ENCODE results near the gene EPHB2.

Gene EPHB2

DNA sequence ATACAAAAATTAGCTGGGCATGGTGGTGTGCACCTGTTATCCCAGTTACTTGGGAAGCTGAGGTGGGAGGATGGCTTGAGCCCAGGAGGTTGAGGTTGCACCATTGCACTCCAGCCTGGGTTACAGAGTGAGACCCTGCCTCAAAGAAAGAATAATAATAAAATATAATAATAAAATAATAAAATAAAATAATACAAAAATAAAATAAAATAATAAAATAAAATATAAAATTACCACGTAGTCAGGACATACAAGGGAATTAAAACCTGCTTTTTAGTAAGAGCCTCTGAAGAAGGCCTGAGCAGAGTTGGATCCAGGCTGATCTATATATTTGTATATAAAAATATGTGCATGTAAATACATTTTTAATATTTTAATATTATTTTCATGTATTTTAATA is 41.7 kb downstream of the EPHB2 start:
- DNase-seq, result no peak

DNA sequence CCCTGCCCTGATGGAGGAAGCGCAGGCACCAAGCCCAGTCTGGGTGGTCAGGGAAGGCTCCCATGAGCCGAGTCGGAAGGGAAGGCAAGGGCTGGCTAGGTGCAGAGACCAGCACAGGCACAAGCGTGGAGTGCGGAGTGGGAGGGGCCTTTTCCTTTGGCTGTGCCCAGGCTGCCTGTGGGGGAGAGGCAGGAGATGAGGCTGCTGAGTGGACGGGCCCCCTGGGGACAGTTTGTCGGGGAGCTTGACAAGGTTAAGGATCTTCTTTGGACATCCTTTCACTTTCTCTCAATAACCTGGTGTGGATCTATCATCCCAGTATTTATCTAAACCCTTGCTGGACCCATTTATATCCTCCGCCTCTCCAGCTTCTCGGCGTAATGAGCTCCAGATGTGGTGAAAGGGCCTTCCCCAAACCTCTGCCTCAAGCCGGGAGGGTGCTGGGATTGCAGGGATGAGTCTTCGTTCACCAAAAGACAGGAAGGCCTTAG is 42.9 kb downstream of the EPHB2 start:
- no peak for DNase-seq

DNA sequence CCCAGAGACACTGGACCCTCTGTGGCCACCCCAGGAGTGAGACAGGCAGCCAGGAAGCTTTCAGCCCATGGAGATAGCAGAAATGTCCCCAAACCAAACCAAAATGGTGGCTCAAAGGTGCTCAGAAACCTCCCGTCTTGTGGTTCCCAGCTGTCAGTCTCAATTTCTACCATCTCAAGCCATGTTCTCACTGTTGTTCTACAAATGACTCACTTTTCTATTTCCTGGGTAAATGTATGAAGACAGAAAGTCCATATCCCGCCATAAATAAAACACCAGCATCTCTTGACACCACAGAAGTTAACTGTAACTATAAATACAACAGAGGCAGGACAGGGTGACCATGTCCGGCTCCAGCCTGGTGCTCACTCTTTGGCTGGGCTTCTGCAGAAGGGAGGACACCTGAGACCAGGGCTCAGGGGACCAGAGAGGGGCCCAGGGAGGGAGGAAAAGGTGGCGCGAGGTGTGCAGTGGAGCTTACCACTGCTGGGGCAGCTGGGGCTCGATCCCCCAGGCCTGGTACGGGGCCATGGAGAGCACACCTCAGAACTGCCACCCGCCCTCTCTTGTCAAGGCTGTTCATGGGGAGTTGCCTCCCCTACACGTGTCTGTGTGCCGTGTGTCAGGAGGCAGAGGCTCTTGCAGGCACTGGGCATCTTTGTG is 43.6 kb downstream of the EPHB2 start:
- no peak for DNase-seq

DNA sequence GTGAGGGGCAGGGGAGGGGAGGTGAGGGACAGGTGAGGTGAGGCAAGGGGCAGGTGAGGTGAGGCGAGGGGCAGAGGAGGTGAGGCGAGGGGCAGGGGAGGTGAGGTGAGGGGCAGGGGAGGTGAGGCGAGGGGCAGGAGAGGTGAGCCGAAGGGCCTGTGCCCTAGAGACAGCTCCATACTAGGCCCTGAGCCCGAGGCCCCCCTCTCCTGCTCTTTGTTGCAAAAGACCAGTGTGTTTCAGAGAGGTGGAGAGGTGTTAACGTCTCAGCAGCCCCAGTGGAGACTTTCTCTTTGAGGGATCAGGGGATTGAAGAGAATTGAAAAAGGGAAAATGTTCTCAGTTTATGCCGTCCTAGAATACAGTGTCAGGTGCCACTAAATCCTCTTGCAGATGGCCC is 44.2 kb downstream of the EPHB2 start:
- DNase-seq, result no peak

DNA sequence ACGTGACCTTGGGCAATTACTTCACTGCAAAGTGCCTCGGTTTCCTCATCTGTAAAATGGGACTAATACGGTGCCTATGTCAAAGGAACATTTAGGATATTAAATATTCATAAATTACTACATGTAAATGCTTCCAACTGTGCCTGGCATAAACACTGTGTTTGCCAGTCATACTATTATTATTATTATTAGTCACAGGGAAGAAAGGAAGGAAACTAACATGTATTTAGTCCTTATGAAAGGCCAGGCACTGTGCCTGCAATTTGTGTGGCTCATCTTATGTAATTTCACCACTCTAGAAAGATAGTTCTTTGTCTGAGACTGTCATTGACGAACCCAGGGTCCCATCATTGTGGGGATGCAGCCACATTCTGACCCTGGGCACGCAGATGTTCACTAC is 45.0 kb downstream of the EPHB2 start:
- no peak for DNase-seq

DNA sequence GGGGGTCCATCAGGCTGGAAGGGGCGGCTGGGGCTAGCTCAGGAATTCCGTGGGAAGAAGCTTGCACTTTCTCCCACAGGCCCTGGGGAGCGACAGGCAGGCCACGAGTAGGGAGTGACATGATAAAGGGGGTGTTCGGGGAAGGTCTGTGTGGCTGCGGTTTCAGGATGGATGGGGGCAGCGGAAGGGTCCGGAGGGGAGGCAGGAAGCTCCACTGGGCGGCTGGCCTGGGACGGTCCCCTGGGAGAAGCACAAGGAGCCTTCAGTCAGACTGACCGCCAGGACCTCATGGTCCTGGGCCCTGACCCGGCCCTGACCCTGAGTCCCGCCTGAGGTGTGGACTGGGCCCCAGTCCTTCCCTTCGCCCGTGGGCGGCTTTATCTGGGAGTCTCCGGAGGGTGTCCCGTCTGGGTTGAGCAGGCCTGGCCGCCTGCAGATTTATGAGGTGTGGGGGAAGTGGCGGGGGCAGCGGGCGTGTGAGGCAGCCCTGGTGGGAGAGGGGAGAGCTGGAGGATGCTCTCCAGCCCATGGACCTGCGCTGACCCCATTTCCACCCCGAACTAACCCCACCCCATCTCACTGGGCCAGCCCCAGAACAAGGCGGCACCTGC is 45.6 kb downstream of the EPHB2 start:
- DNase-seq, result no peak

DNA sequence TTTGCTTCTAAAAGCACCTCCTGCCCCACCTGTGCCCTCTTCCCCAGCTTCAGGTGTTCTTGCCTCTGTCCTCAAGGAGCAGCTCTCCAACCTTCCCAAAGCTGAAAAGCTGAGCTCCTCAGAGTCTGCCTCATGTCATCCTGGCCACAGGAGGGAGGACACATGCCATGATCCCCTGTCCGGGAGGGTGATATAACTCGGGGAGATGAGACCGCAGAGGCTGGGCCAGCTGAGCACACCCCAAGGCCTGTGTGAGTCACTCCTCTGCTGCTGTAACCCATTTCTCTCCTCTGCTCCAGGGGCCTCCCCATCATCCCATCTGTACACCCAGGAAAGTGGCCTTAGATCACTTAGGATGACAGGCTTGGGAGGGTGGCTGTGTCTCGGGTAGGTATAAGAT is 49.8 kb downstream of the EPHB2 start:
- peak in 2 of 14 donors; percentile 11 to 19 for DNase-seq

DNA sequence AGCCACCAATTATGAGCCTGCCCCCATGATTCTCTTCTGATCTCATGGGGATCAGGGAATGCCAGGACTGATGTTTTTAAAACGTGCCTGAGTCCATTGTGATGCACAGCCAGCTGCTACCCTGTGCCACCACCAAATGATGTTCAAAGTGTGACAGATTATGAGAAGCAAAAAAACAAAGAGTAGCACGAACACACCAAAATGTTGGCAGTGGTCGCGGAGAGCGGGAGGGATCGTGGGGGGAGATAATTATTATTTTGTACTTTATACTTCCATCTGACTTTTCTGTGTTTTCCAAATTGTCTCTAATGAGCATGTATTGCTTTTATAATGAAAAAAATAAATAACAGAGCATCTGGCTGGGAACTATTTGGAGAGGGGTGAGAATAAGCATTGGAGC is 50.5 kb downstream of the EPHB2 start:
- DNase-seq, result no peak

DNA sequence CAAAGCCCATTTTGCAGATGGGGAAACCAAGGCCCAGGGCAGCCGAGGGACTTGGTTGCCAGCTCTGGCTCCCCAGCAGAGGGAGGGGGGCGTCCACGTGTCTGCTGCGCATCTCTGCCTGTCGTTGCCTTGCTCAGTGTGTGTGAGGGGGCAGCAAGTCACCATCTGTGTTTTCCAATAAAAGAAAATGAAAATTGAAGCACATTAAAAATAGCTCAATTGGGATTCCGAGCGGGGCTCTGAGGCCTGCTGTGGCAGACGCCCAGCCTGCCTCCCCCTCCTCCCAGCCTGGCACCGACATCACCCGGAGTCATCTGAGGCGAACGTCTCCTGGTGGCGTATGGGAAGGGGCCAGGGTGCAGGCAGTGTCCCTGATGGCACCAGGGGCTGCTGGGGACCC is 51.2 kb downstream of the EPHB2 start:
- DNase-seq, result peak in 8 of 14 donors; percentile 2 to 62 (median 29)

DNA sequence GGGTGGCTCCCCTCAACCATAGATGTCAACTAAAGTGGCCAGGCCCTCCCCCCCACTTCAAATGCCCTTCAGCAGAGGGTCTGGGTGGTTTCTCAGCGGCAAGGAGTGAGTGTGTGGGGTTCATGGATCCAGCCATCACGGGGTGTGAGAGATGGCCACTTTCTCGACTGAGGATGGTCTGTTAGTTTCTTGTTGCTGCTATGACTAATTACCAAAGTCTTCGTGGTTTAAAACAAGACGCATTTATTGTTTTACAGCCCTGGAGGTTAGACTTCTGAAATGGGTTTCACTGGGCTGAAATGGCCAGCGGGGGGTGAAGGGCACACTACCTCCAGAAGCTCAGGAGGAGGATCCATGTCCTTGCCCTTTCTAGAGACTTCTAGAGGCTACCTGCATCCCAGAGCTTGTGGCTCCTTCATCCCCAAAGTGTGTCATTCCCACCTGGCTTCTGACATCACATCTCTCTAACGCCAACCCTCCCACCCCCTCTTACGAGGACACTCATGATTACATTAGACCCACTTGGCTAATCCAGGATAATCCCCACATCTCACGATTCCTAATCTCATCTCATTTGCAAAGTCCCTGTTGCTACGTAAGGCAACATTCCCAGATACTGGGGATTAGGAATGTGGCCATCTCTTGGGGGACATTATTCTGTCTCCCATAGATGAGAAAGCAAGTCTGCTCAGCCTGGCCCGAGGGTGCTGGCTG is 53.0 kb downstream of the EPHB2 start:
- DNase-seq, result no peak

DNA sequence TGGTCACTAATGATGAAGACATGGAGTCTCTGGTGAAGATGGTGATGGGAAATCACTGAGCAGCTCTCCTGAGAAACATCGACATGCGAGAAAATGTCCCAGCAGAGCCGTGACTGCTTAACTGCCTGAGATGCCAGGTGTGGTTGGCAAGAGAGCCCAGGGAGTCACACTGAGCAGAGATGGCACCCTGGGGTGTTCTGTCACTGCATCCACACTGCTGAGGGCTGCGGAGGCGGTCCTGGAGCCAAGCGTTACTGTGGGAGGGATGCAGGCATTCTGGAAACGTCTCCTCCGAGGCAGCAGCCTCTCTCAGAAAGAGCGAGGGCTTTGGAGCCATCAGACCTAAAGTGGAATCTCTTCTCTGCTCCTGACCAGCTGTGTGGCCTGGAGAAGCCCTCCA is 57.2 kb downstream of the EPHB2 start:
- DNase-seq, result no peak

DNA sequence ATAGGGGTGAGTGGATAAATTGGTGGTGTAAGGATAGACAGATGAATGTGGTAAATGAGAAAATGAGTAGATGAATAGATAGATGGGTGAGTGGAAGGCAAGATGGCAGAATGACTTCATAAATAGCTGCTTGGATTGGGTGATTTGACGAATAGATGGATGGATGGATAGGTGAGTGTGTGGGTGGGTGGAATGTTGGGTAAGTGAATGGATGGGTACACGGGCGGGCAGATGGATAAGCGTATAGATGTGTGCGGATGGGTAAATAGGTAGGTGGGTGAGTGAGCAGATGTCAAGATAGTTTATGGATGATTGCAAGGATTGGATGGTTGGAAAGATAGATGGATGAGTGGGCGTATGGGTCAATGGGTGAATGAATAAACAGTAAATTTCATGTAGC is 59.3 kb downstream of the EPHB2 start:
- DNase-seq, result no peak

DNA sequence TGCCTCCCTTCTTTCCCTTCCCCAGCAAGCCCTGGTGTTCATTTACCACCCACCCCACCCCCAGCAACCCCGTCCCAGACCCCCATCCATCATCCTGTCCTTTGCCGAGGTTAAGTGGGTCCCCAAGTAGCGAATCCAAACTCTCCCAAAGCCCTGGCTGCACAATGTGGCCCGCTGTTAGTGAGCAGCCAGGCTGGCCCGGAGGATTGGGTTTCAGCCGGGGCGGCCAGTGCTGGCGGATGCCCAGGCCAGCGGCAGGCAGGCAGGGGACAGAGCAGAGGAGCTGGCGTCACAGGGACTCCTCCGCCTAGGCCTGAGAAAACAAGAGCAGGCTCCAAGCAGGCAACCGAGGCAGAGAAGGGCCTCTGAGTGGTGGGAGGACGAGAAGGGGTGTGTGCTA is 61.4 kb downstream of the EPHB2 start:
- peak in 12 of 14 donors; percentile 8 to 77 (median 50) for DNase-seq

DNA sequence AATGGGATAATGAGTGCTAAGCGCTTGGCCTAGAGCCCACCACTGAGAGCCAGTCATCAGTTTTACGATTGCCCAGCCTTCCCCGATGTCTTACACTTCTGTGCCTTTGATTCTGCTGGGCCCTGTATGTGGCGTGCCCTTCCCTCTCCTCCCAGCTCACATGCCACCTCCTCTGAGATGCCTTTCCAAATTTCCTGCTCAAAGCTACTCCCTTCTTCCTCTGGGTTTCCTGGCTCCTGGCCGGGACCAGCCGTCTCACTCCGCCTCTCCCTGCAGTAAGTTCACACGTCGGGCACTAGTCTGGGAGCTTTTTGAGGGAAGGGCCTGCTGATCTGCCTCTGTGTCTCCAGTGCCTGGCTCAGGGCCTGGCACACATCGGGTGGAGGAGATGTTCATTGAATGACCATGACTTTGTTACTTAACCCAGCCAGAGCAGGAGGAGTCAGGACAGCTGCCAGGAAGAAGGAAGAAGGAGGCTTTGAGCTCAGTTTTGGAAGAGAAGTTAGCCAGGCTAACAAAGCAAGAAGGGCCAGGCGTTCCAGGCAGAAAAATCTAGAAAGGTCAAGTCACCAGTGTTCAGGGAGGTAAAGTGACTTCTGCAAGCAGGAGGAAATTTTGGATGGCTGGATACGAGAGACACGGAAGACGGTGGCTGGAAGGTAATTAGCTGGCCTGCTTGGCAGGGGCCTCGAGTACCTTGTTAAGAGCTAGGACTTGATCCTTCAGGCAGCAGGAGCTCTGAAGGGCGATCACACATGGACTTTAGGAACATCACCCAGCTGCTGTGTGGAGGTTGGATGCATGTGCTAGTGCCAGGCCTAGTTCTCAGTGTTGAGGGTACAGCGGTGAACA is 63.6 kb downstream of the EPHB2 start:
- DNase-seq, result peak in 11 of 14 donors; percentile 21 to 79 (median 64)

DNA sequence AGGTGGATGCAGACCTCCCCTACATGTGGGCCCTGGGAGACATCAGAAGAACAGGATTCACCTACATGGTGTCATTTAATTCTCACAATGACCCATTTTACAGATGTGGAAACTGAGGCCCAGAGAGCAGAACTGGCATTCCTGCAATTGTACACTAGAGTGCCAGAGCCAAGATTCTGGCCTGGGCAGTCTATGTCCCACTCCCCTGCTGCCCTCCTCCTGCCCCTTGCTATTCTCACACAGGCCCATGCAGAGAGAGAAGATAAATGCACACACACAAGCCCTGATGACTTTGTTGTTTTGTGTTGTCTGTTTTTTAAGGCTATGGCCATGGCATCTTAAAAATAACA is 64.2 kb downstream of the EPHB2 start:
- no peak for DNase-seq

DNA sequence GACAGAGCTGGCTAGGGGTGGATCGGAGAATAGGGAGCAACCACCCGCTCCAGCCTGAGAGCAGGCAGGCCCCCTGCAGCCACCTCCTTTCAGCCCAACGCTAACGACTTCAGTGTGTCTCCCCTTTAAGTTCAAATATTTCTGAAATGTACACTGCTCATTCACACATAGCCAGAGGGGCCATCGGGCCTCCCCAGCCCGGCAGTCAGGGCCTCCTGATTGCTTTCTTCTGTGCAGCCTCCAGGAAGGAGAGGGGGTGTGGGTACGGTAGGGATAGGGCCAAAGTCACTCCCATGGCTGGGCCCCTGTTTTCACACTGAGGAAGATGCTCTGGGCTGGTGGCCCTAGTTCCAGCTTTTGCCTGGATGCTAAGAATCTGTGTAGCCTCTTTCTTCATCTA is 64.8 kb downstream of the EPHB2 start:
- DNase-seq, result peak in 1 of 14 donors; percentile 2

DNA sequence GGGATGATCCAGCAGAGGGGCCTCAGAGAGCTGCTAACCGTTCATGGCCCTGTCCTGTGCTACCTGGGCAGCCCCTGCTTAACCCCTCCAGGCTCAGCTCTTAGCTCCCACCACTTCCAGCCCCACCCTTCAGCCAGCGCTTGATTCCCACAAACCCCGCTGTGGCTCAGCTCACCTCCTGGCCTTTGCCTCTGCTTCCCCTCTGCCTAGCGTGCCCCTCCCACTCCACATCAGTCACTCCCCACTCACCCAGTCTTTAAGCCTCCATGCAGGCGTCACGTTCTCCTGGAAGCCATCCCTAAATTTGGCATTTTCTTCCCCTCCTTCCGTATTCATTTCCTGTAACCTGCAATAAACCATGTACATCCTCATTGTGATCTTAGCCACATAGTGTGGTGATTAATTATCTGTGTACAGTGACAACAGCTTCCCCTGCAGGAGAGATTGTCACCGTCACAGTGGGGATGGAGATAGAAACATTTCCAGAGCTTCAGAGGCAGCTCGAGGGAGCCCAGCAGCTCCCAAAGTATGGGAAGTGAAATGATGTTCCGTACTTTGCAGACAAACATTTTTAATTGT is 65.5 kb downstream of the EPHB2 start:
- DNase-seq, result no peak

DNA sequence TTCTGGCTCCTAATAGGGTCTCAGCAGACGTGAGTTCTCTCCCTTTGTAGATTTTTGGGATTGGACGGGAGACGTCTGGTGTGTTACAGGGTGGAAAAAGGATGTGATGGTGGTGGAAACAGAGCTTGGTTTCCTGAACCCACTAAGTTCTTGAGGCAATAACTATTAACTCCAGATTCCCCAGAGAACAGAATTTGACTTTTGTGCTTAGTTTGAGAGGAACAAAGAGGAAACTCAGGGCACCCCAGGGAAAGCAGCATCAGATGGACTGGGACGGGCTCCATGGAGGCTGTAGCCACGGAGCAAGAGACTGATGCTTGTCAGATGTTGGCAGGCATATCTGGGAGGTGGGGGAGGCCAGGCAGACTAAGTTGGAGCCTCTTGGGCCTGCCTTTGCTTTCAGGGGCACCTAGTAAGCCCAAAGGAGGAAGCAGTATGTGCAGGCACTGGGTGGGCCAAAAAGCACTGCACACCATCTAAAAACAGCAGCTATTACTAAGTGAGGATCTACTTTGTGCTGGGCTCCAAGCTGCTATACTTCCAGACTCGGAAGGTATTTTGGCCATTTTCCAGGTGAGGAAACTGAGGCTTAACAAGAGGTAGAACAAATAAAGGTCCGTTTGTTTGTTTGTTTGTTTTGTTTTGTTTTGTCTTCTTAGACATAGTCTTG is 66.9 kb downstream of the EPHB2 start:
- no peak for DNase-seq

DNA sequence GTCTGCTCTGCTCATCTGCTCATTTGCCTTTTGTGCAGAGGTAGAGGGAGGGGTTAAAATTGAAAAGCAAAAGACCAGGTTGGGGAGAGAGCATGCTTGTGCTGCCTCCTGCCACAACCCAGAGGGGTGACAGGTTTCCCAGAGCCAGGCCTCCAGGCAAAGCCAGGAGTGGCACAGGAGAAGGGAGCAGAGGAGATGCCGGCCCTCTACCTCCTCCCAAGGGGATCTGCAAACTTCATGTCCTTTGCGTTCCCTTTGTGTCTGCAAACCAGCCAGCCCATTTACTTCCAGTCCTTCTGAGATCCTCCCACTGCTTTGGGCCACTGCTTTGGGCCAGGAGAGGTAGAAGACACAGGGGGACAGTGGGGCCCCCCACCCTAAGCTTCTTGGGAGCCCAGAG is 67.8 kb downstream of the EPHB2 start:
- no peak for DNase-seq

DNA sequence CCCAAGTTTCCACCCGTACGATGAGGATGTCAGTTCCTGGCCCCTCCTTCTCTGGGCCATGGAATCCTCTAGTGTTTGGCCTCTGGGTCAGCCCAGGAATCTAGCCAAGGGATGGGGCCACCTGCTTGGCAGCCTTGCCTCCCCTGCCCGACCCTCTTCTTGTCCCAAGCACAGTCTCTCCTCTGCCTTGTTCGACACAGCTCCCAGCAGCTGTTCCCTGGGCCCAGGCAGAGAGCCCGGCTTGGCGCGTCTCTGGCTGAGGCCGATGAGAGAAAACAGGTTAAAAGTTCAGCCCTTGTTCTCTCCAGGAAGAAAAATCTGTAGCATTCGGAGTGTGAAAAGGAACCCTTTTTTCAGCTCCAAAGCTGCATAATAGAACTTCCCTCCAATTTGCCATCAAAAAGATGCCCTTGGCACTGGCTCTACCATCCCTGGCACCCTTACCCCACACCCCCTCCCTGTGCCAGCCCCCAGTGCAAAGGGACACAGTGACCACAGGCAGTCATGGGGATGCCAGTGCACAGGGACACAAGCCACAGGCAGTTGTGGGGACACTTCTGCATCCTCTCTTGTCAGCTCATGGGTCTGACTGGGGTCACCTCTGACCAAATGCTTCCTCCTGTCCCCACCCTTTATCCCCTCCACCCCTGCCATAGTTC is 68.4 kb downstream of the EPHB2 start:
- peak in 13 of 14 donors; percentile 15 to 81 (median 66) for DNase-seq

DNA sequence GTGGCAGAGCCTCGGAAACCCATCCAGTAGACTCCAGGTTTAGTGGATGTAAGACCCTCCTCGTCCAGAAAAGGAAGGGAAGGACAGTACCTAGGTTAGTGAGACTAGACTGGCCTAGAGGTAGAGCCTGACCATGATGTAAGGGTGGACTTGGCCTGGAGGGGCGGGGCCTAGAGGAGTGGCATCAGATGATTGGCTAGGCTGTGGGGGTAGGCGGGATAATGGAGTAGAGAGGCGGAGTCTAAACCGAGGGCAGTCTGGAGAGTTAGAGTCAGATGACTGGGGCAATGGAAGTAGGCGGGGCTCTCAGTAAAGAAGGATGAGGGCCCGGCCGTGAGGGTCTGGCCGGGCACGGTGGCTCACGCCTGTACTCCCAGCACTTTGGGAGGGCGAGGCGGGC is 70.1 kb downstream of the EPHB2 start:
- peak in 1 of 14 donors; percentile 22 for DNase-seq
